H9 (cell line): ENCODE results near the gene CKMT2. TPM values are rescaled to one million over a fixed set of nuclear protein-coding genes. Genes with fewer than 3 reads are reported as not detected.

Experiments used
- DNase-seq: peaks from one replicate; pipeline ENCODE4 v3.0.0-alpha.2; 2017
- H2AFZ ChIP-seq: one replicate; pipeline ENCODE4 v1.6.1; 2013; ENCODE audit warnings: mild to moderate bottlenecking, low read length, control low read depth, moderate library complexity
- H2AK5ac ChIP-seq: 2 replicates; pipeline ENCODE4 v1.6.1; 2013; ENCODE audit warnings: low read length, control low read depth, mixed read lengths; ENCODE audit not compliant: insufficient read length
- H2BK120ac ChIP-seq: one replicate; pipeline ENCODE4 v1.6.1; 2013; ENCODE audit warnings: low read depth, mild to moderate bottlenecking, low read length, control low read depth, inconsistent platforms; ENCODE audit not compliant: poor library complexity, severe bottlenecking
- H2BK12ac ChIP-seq: 2 replicates; pipeline ENCODE4 v1.6.1; 2013; ENCODE audit warnings: low read length, control low read depth, mixed read lengths, low read depth; ENCODE audit not compliant: insufficient read length
- H2BK15ac ChIP-seq: 2 replicates; pipeline ENCODE4 v1.6.1; 2013; ENCODE audit warnings: low read depth, low read length, control low read depth
- H2BK20ac ChIP-seq: one replicate; pipeline ENCODE4 v1.6.1; 2013; ENCODE audit warnings: low read depth, mild to moderate bottlenecking, low read length, control low read depth, inconsistent platforms; ENCODE audit not compliant: poor library complexity, severe bottlenecking
- H2BK5ac ChIP-seq: 2 replicates; pipeline ENCODE4 v1.6.1; 2013; ENCODE audit warnings: low read length, control low read depth, mixed read lengths; ENCODE audit not compliant: insufficient read length
- H3K14ac ChIP-seq: 2 replicates; pipeline ENCODE4 v1.6.1; 2013; ENCODE audit warnings: low read length, control low read depth; ENCODE audit not compliant: insufficient read depth
- H3K18ac ChIP-seq: 2 replicates; pipeline ENCODE4 v1.6.1; 2013; ENCODE audit warnings: low read depth, mild to moderate bottlenecking, mixed read lengths, low read length, control low read depth; ENCODE audit not compliant: insufficient read length
- H3K23ac ChIP-seq: 2 replicates; pipeline ENCODE4 v1.6.1; 2013; ENCODE audit warnings: low read length, control low read depth, mixed read lengths, low read depth; ENCODE audit not compliant: insufficient read length
- H3K23me2 ChIP-seq: 2 replicates; pipeline ENCODE4 v1.6.1; 2013; ENCODE audit warnings: low read depth, mild to moderate bottlenecking, mixed read lengths, low read length, control low read depth; ENCODE audit not compliant: insufficient read length, poor library complexity, severe bottlenecking
- H3K27ac ChIP-seq: 2 replicates; pipeline ENCODE4 v1.5.1; 2013; ENCODE audit warnings: low read length, control low read depth, mixed read lengths, low read depth; ENCODE audit not compliant: insufficient read length
- H3K27me3 ChIP-seq: 2 replicates; pipeline ENCODE4 v1.6.1; 2013; ENCODE audit warnings: low read length, control low read depth, inconsistent platforms; ENCODE audit not compliant: insufficient read depth
- H3K4ac ChIP-seq: 2 replicates; pipeline ENCODE4 v1.6.1; 2013; ENCODE audit warnings: low read depth, mild to moderate bottlenecking, control low read depth, inconsistent platforms, low read length, moderate library complexity
- H3K4me1 ChIP-seq: 2 replicates; pipeline ENCODE4 v1.6.1; 2013; ENCODE audit warnings: low read length, control low read depth, inconsistent platforms; ENCODE audit not compliant: insufficient read depth
- H3K4me2 ChIP-seq: 2 replicates; pipeline ENCODE4 v1.6.1; 2013; ENCODE audit warnings: low read length, control low read depth, mixed read lengths; ENCODE audit not compliant: insufficient read length, insufficient read depth
- H3K56ac ChIP-seq: 2 replicates; pipeline ENCODE4 v1.6.1; 2013; ENCODE audit warnings: low read depth, mild to moderate bottlenecking, mixed read lengths, low read length, control low read depth; ENCODE audit not compliant: insufficient read length
- H3K79me1 ChIP-seq: 2 replicates; pipeline ENCODE4 v1.6.1; 2013; ENCODE audit warnings: low read depth, mild to moderate bottlenecking, moderate library complexity, low read length, control low read depth, inconsistent platforms; ENCODE audit not compliant: insufficient read depth, poor library complexity, severe bottlenecking
- H3K79me2 ChIP-seq: 2 replicates; pipeline ENCODE4 v1.6.1; 2013; ENCODE audit warnings: low read length, control low read depth, inconsistent platforms; ENCODE audit not compliant: insufficient read depth
- H3K9ac ChIP-seq: 2 replicates; pipeline ENCODE4 v1.6.1; 2013; ENCODE audit warnings: low read length, control low read depth, mixed read lengths; ENCODE audit not compliant: insufficient read length; ENCODE audit errors: extremely low read depth
- H3K9me3 ChIP-seq: one replicate; pipeline ENCODE4 v1.6.1; 2013; ENCODE audit warnings: low read depth, low read length, inconsistent platforms; ENCODE audit not compliant: control insufficient read depth
- H3T11ph ChIP-seq: one replicate; pipeline ENCODE4 v1.6.1; 2013; ENCODE audit warnings: mild to moderate bottlenecking, low read length, control low read depth, inconsistent platforms
- H4K20me1 ChIP-seq: one replicate; pipeline ENCODE4 v1.6.1; 2013; ENCODE audit not compliant: control insufficient read depth, insufficient read length, insufficient read depth
- H4K5ac ChIP-seq: 2 replicates; pipeline ENCODE4 v1.6.1; 2013; ENCODE audit warnings: low read depth, mild to moderate bottlenecking, mixed read lengths, low read length, control low read depth; ENCODE audit not compliant: insufficient read length
- H4K8ac ChIP-seq: replicated peaks from 2 replicates; pipeline ENCODE4 v1.6.1; 2013; ENCODE audit warnings: low read length, control low read depth, mixed read lengths, low read depth; ENCODE audit not compliant: insufficient read length
- H4K91ac ChIP-seq: 2 replicates; pipeline ENCODE4 v1.6.1; 2013; ENCODE audit warnings: low read depth, mild to moderate bottlenecking, moderate library complexity, mixed read lengths, low read length, control low read depth; ENCODE audit not compliant: insufficient read length
- H3K27ac Mint-ChIP-seq, 3 experiments: 2 replicates in 2 of 3; 3 replicates in 1 of 3; pipeline ENCODE4 v1.8.0; 2020 to 2021; ENCODE audit warnings: mixed read lengths in 3 of 3, mild to moderate bottlenecking in 1 of 3, moderate library complexity in 1 of 3
- H3K27me3 Mint-ChIP-seq: 2 replicates; pipeline ENCODE4 v1.8.0; 2021; ENCODE audit warnings: low read depth, mild to moderate bottlenecking, moderate library complexity, mixed read lengths
- H3K36me3 Mint-ChIP-seq, 3 experiments: 2 replicates in 2 of 3; 3 replicates in 1 of 3; pipeline ENCODE4 v1.8.0; 2020 to 2021; ENCODE audit warnings: low read depth in 3 of 3, mixed read lengths in 3 of 3; ENCODE audit not compliant: insufficient read depth in 1 of 3
- H3K4me1 Mint-ChIP-seq, 2 experiments: 2 replicates each; pipeline ENCODE4 v1.8.0; 2020; ENCODE audit warnings: mixed read lengths in 2 of 2
- H3K4me3 Mint-ChIP-seq, 2 experiments: 2 replicates in 1 of 2; 3 replicates in 1 of 2; pipeline ENCODE4 v1.8.0; 2020 to 2021; ENCODE audit warnings: mild to moderate bottlenecking in 2 of 2, mixed read lengths in 2 of 2, moderate library complexity in 1 of 2
- H3K9me3 Mint-ChIP-seq, 2 experiments: 2 replicates in 1 of 2; 3 replicates in 1 of 2; pipeline ENCODE4 v1.8.0; 2020; ENCODE audit warnings: mild to moderate bottlenecking in 2 of 2, mixed read lengths in 2 of 2, moderate library complexity in 1 of 2
- CTCF ChIP-seq: fragments of 200-600 bp; sonication (generic); conservative IDR thresholded peaks from 3 replicates; pipeline ENCODE4 v1.8.0; 2021; ENCODE audit warnings: antibody characterized with exemption, mild to moderate bottlenecking
- WGBS: extraction: QIAGEN DNeasy Blood & Tissue Kit; methylation state at CpG from one replicate; pipeline ENCODE4 v1.1.7; 2013; ENCODE audit warnings: missing lambda C conversion rate, low lambda C conversion rate, mixed read lengths; ENCODE audit not compliant: insufficient read length; ENCODE audit errors: extremely low coverage; 5-methylcytosine and 5-hydroxymethylcytosine counted together
- total RNA-seq: library from RNA; stranded (reverse); gene quantifications from 2 replicates; pipeline ENCODE4 v1.2.1, GENCODE V29; 2021

CKMT2 gene
- total RNA-seq, 1 experiment from 2014 or later, result 1.8 TPM

DNA sequence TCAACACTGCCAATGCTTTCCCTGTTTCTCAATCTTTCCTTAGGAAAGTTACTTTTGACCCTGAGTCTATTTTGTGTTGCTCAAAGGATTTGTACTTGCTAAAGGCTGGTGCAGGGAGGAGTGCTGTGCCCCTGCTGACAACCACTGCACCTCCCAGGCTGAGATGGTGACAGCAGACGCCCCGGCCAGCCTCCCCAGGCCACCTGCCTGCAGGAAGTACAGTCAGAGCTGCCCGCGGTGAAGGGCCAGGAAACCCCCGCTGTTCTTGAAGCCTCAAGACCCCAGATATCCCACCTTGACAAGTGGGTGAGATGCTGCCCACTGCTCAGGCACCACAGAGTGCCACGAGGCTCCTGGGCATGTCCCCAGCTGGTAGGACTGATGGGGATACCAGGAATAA lies 44.2 kb upstream of the CKMT2 start:
- no peaks in the 10 kb centered on the region for H3K9me3 ChIP-seq
- H4K8ac ChIP-seq, result no peak overlapping the region
- H3K4ac ChIP-seq, result no peak overlapping the region
- H3K4me3 Mint-ChIP-seq, result no peak overlapping the region
- no peak overlapping the region for H4K91ac ChIP-seq
- H2AK5ac ChIP-seq, result no peak overlapping the region
- H3K18ac ChIP-seq, result no peak overlapping the region
- peaks cover 14 to 15% of the 10 kb centered on the region in 2 experiments; a peak in 3 of 4 replicates for H3K4me1 Mint-ChIP-seq
- H2BK5ac ChIP-seq, result no peak overlapping the region
- no peaks in the 10 kb centered on the region for H3K27me3 ChIP-seq
- no peak overlapping the region for H2BK120ac ChIP-seq
- no peaks in the 10 kb centered on the region for H3K79me2 ChIP-seq
- no peak overlapping the region for H3K14ac ChIP-seq
- H3K27ac Mint-ChIP-seq, result no peak overlapping the region
- no peak overlapping the region for H3K56ac ChIP-seq
- H4K5ac ChIP-seq, result no peak overlapping the region
- H3K4me1 ChIP-seq, result no peaks in the 10 kb centered on the region
- no peak overlapping the region for H2BK12ac ChIP-seq
- no peak overlapping the region for H3K4me2 ChIP-seq
- no peak overlapping the region for H3K9ac ChIP-seq
- no peaks in the 10 kb centered on the region for H3K23me2 ChIP-seq
- H3K9me3 Mint-ChIP-seq, result no peaks in the 10 kb centered on the region; a peak in 1 of 5 replicates
- H3K23ac ChIP-seq, result no peak overlapping the region
- no peaks in the 10 kb centered on the region for H3K27me3 Mint-ChIP-seq
- no peak overlapping the region for H2BK15ac ChIP-seq
- H3K36me3 Mint-ChIP-seq, result no peaks in the 10 kb centered on the region
- no peak overlapping the region for H3K27ac ChIP-seq
- no peaks in the 10 kb centered on the region for H3K79me1 ChIP-seq
- H2BK20ac ChIP-seq, result no peak overlapping the region
- H4K20me1 ChIP-seq, result no peaks in the 10 kb centered on the region
- WGBS, result no CpG with 5 or more reads among the region's 6 CpGs
- H3T11ph ChIP-seq, result no peak overlapping the region
- H2AFZ ChIP-seq, result no peak overlapping the region
- DNase-seq, result no peak
- no peak for TF ChIP-seq CTCF
